Endothelial cell (in vitro differentiated cells): ENCODE measurements around the gene ARMS2. TPM values are rescaled to one million over a fixed set of nuclear protein-coding genes. Genes with fewer than 3 reads are reported as not detected.

Experiments used
- DNase-seq: peaks from one replicate; pipeline ENCODE4 v3.0.0; 2021; ENCODE audit warnings: low spot score
- H3K27ac Mint-ChIP-seq: one replicate; pipeline ENCODE4 v1.8.0; 2021; ENCODE audit warnings: mixed read lengths, inconsistent platforms; ENCODE audit not compliant: unreplicated experiment
- H3K27me3 Mint-ChIP-seq: one replicate; pipeline ENCODE4 v1.8.0; 2021; ENCODE audit warnings: mild to moderate bottlenecking, moderate library complexity, mixed read lengths, inconsistent platforms; ENCODE audit not compliant: unreplicated experiment
- H3K36me3 Mint-ChIP-seq: one replicate; pipeline ENCODE4 v1.8.0; 2021; ENCODE audit warnings: mild to moderate bottlenecking, low read depth, mixed read lengths, inconsistent platforms; ENCODE audit not compliant: unreplicated experiment
- H3K4me1 Mint-ChIP-seq: one replicate; pipeline ENCODE4 v1.8.0; 2021; ENCODE audit warnings: mild to moderate bottlenecking, mixed read lengths, inconsistent platforms; ENCODE audit not compliant: unreplicated experiment
- H3K4me3 Mint-ChIP-seq: one replicate; pipeline ENCODE4 v1.8.0; 2021; ENCODE audit warnings: mild to moderate bottlenecking, mixed read lengths, inconsistent platforms; ENCODE audit not compliant: unreplicated experiment
- H3K9me3 Mint-ChIP-seq: one replicate; pipeline ENCODE4 v1.8.0; 2021; ENCODE audit warnings: mixed read lengths, inconsistent platforms; ENCODE audit not compliant: unreplicated experiment
- CTCF ChIP-seq: fragments of 200-600 bp; sonication (generic); IDR thresholded peaks from one replicate; pipeline ENCODE4 v1.5.0; 2021; ENCODE audit warnings: antibody characterized with exemption; ENCODE audit not compliant: unreplicated experiment
- total RNA-seq: library from RNA; stranded (reverse); fragmentation: NEBNext Ultra II Directional; extraction: Animal tissue kit (Norgen Biotek cat#: 25700); gene quantifications from one replicate; pipeline ENCODE4 v1.2.1, GENCODE V29; 2021; ENCODE audit not compliant: unreplicated experiment

ARMS2 gene
- total RNA-seq, 1 donor from 2014 or later, result not detected

DNA sequence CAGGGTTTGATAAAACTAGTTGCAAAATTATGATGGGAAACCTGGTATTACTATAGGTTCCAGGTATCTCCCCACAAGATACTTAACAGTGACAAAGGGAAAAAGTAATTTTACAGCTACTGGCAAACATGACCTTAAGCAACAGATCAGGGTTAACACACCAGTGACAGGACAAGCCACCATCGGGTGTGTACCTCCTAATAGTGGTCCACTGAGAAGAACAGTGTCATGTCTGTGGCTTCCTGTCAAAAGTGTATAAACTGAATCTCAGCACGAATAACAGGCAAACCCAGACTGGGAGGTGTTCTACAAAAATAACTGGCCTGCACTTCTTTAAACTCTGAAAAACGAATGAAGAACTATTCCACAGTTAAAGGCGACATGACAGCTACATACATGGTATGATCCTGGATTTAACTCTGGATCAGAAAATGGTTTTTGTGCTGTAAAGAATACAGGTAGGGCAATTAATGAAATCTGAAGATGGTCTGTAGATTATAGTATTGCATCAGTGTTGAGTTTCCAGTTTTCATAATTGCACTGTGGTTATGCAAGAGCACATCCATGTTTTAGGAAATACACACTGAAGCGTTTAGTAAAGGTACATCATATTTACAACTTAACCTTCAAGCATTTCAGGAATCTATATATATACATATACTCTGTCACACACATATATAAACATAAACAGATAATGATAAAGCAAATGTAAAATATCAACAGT, 32.0 kb upstream of the ARMS2 start:
- Mint-ChIP-seq H3K36me3 (peaks cover 4% of the 10 kb centered on the region), H3K27ac (no peak overlapping the region), H3K4me1 (peaks cover 9% of the 10 kb centered on the region), H3K9me3 (no peaks in the 10 kb centered on the region), H3K27me3 (no peaks in the 10 kb centered on the region), H3K4me3 (no peak overlapping the region)
- DNase-seq, result no peak
- no peak for TF ChIP-seq CTCF

DNA sequence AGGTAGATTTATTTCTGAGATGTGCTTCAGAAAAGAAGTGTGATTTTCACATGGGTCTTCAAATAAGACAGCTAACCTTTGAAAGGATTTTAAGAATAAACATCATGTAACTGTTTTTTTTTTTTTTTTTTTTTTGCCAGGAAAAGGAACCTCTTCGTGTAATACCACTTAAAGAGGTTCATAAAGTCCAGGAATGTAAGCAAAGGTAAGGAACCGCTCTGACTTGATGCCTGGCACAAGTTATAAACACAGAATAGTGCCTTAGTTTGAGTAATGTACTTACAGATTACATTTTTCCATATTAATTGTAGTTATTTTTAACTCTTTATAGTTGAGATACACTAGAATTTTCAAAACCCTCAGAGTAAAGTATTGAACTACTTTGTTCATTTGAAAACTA, 30.4 kb upstream of the ARMS2 start:
- Mint-ChIP-seq H3K4me3 (no peak overlapping the region), H3K9me3 (no peaks in the 10 kb centered on the region), H3K36me3 (peaks cover 4% of the 10 kb centered on the region), H3K27ac (no peak overlapping the region), H3K27me3 (no peaks in the 10 kb centered on the region), H3K4me1 (peaks cover 13% of the 10 kb centered on the region)
- no peak for DNase-seq
- TF ChIP-seq CTCF, result no peak

DNA sequence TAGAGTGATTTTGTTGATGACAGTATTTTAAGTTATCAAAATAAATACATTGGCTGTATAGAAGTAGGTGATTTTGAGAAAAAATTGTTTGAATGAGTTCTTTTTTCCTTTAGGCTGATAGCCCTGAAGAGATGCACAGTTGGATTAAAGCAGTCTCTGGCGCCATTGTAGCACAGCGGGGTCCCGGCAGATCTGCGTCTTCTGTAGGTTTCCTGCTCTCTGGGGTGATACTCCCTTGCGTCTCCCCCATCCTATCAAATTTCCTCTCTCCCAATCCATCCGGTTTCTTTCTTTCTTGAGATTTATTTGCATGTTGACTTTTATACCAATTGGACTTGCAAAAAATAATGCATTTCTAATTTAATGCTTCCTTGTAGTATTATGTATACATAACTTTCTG, 27.6 kb upstream of the ARMS2 start:
- Mint-ChIP-seq H3K36me3 (peaks cover 9% of the 10 kb centered on the region), H3K9me3 (no peaks in the 10 kb centered on the region), H3K27me3 (peaks cover 3% of the 10 kb centered on the region), H3K27ac (peak overlapping the region; percentile 85), H3K4me1 (peaks cover 13% of the 10 kb centered on the region), H3K4me3 (no peak overlapping the region)
- no peak for DNase-seq
- no peak for TF ChIP-seq CTCF

DNA sequence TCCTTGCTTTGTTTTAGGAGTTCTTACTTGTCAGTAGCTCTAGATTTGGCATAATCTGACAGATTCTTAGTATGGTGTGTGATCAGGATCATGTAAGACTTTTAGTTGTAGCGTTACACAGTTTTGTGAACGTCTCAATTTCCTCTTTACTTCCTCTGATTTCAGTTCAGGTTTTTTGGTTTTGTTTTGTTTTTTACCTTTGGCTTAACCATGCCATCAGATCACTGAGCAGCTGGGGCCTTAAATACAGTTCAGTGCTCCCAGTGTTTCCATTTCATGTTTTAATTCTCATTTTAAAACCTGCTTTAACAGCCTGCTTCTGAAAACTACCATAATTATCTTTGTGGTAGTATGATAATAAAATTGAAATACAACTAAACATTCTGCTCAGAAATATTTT, 27.2 kb upstream of the ARMS2 start:
- no peaks in the 10 kb centered on the region for H3K9me3 Mint-ChIP-seq
- no peak for DNase-seq
- H3K27ac Mint-ChIP-seq, result peak overlapping the region; percentile 85

More for the DNA sequence above, 27.2 kb upstream of the ARMS2 start:
- H3K4me3 Mint-ChIP-seq, result no peak overlapping the region
- H3K27me3 Mint-ChIP-seq, result peaks cover 3% of the 10 kb centered on the region
- no peak for TF ChIP-seq CTCF
- peaks cover 13% of the 10 kb centered on the region for H3K4me1 Mint-ChIP-seq
- H3K36me3 Mint-ChIP-seq, result peaks cover 9% of the 10 kb centered on the region
